GM23338 (cell line): ENCODE data around the gene NPHS1. TPM values are rescaled to one million over a fixed set of nuclear protein-coding genes. Genes with fewer than 3 reads are reported as not detected.
A peak's percentile ranks its signal among the peaks of the same experiment; 100 is the strongest.

Experiments
- ATAC-seq: fragments of 200-7000 bp; cut with Tn5 transposase; 3 replicates; pipeline ENCODE4 v1.9.1; 2020
- DNase-seq: peaks from one replicate; pipeline ENCODE4 v3.0.0-alpha.2; 2015; ENCODE audit warnings: low spot score
- H2AFZ ChIP-seq: fragments of 200-600 bp; sonication (generic); 2 replicates; pipeline ENCODE4 v1.8.0; 2016; ENCODE audit warnings: antibody characterized with exemption, mild to moderate bottlenecking, moderate library complexity
- H3F3A ChIP-seq: fragments of 200-600 bp; sonication (generic); replicated peaks from 2 replicates; pipeline ENCODE4 v1.8.0; 2017; ENCODE audit warnings: antibody characterized with exemption, mixed run types, low read depth
- H3K27ac ChIP-seq: fragments of 200-600 bp; sonication (generic); 2 replicates; pipeline ENCODE4 v1.6.1; 2016; ENCODE audit warnings: low read depth
- H3K27me3 ChIP-seq: fragments of 200-600 bp; sonication (generic); 2 replicates; pipeline ENCODE4 v1.8.0; 2016; ENCODE audit warnings: mild to moderate bottlenecking, mixed run types, moderate library complexity; ENCODE audit not compliant: insufficient read depth
- H3K36me3 ChIP-seq: fragments of 200-600 bp; sonication (generic); 2 replicates; pipeline ENCODE4 v1.8.0; 2016; ENCODE audit warnings: mild to moderate bottlenecking; ENCODE audit not compliant: insufficient read depth
- H3K4me1 ChIP-seq: fragments of 200-600 bp; sonication (generic); 2 replicates; pipeline ENCODE4 v1.8.0; 2016; ENCODE audit warnings: mild to moderate bottlenecking, moderate library complexity; ENCODE audit not compliant: insufficient read depth
- H3K4me2 ChIP-seq: fragments of 200-600 bp; sonication (generic); 2 replicates; pipeline ENCODE4 v1.7.1; 2017; ENCODE audit warnings: mixed run types
- H3K4me3 ChIP-seq: fragments of 200-600 bp; sonication (generic); 2 replicates; pipeline ENCODE4 v1.6.1; 2016; ENCODE audit warnings: mixed run types
- H3K79me2 ChIP-seq: fragments of 200-600 bp; sonication (generic); replicated peaks from 2 replicates; pipeline ENCODE4 v1.8.0; 2017; ENCODE audit warnings: mild to moderate bottlenecking; ENCODE audit not compliant: insufficient read depth
- H3K9me2 ChIP-seq: fragments of 200-600 bp; sonication (generic); 2 replicates; pipeline ENCODE4 v1.8.0; 2017; ENCODE audit not compliant: insufficient read depth
- H4K20me1 ChIP-seq: fragments of 200-600 bp; sonication (generic); replicated peaks from 2 replicates; pipeline ENCODE4 v1.8.0; 2017; ENCODE audit warnings: mild to moderate bottlenecking; ENCODE audit not compliant: insufficient read depth
- H3K27ac Mint-ChIP-seq: 2 replicates; pipeline ENCODE4 v1.8.0; 2020; ENCODE audit warnings: inconsistent platforms, mild to moderate bottlenecking, moderate library complexity, mixed read lengths
- H3K27me3 Mint-ChIP-seq: 3 replicates; pipeline ENCODE4 v1.8.0; 2022; ENCODE audit warnings: low read depth, mild to moderate bottlenecking, moderate library complexity, mixed read lengths, inconsistent platforms; ENCODE audit not compliant: insufficient read depth, poor library complexity
- H3K36me3 Mint-ChIP-seq: 3 replicates; pipeline ENCODE4 v1.8.0; 2021; ENCODE audit warnings: low read depth, mild to moderate bottlenecking, inconsistent platforms, moderate library complexity, mixed read lengths
- H3K4me1 Mint-ChIP-seq: 3 replicates; pipeline ENCODE4 v1.8.0; 2020; ENCODE audit warnings: mild to moderate bottlenecking, inconsistent platforms, mixed read lengths
- H3K4me3 Mint-ChIP-seq: 3 replicates; pipeline ENCODE4 v1.8.0; 2021; ENCODE audit warnings: moderate library complexity, mild to moderate bottlenecking, inconsistent platforms, mixed read lengths
- H3K9me3 Mint-ChIP-seq: 3 replicates; pipeline ENCODE4 v1.8.0; 2020; ENCODE audit warnings: moderate library complexity, mild to moderate bottlenecking, inconsistent platforms, mixed read lengths
- CREB1 ChIP-seq: fragments of 250-450 bp; sonication (Bioruptor Pico); IDR thresholded peaks from 2 replicates; pipeline ENCODE4 v1.5.0; 2020; ENCODE audit warnings: low read depth, mild to moderate bottlenecking, moderate library complexity
- CTCF ChIP-seq, 2 experiments: fragments of 200-600 bp in 1 of 2; sonication (generic) in 1 of 2; conservative IDR thresholded peaks; 2 replicates each; pipeline versions ENCODE4 v1.5.1 to v1.6.1; 2016 to 2017; ENCODE audit warnings: antibody characterized with exemption in 2 of 2, low read depth in 2 of 2, mild to moderate bottlenecking in 2 of 2, moderate library complexity in 1 of 2
- EZH2 ChIP-seq: fragments of 200-600 bp; sonication (generic); IDR thresholded peaks from one replicate; pipeline ENCODE4 v1.8.0; 2017; ENCODE audit warnings: antibody characterized with exemption, mild to moderate bottlenecking, low read depth; ENCODE audit not compliant: unreplicated experiment
- NANOG ChIP-seq: IDR thresholded peaks from 2 replicates; pipeline ENCODE4 v1.6.1; 2016; ENCODE audit warnings: antibody characterized with exemption, borderline replicate concordance
- POLR2AphosphoS5 ChIP-seq: IDR thresholded peaks from 2 replicates; pipeline ENCODE4 v1.6.1; 2016; ENCODE audit warnings: antibody characterized with exemption, low read depth
- REST ChIP-seq: IDR thresholded peaks from one replicate; pipeline ENCODE4 v1.6.1; 2018; ENCODE audit warnings: antibody characterized with exemption; ENCODE audit not compliant: unreplicated experiment
- STAT1 ChIP-seq: IDR thresholded peaks from one replicate; pipeline ENCODE4 v1.6.1; 2016; ENCODE audit warnings: antibody characterized with exemption; ENCODE audit not compliant: unreplicated experiment
- ZNF114 ChIP-seq: fragments of 250-450 bp; sonication (Bioruptor Pico); IDR thresholded peaks from 2 replicates; pipeline ENCODE4 v1.5.0; 2020; ENCODE audit warnings: mild to moderate bottlenecking, moderate library complexity
- ZNF462 ChIP-seq: fragments of 250-450 bp; sonication (Bioruptor Pico); IDR thresholded peaks from 2 replicates; pipeline ENCODE4 v1.5.0; 2020; ENCODE audit warnings: mild to moderate bottlenecking, moderate library complexity
- polyA plus RNA-seq: library from polyadenylated mRNA; unstranded; fragments of >200 nt; fragmentation: Nextera tagmentation; extraction: Ambion mirVana; gene quantifications from 2 replicates; pipeline ENCODE4 v1.2.1, GENCODE V29; 2016
- total RNA-seq: library from RNA; depleted of rRNA; stranded (reverse); fragments of >200 nt; shearing (Covaris generic); gene quantifications from 2 replicates; pipeline ENCODE4 v1.2.3, GENCODE V29; 2014

NPHS1 gene
- total and polyA plus RNA-seq, 2 experiments from 2014 or later: 1.0 to 1.3 TPM

GRCh38 chr19:35871611-35872010, 19.3 kb upstream of the NPHS1 start (continued):
- TF ChIP-seq CTCF (conservative IDR thresholded peaks at IDR 0.05; ENCODE audit: low read depth in 2 of 2) (no peak), ZNF114 (no peak), POLR2AphosphoS5 (no peak), NANOG (no peak), CREB1 (no peak), EZH2 (no peak), STAT1 (no peak), ZNF462 (no peak)

- DNase-seq (peak; percentile 67), ATAC-seq (peak; percentile 27)
- Histone ChIP-seq H3F3A (peaks cover 15% of the 10 kb centered on the region; the same call in 1 of the 2 replicates), H3K4me1 (peaks cover 12% of the 10 kb centered on the region), H4K20me1 (no peaks in the 10 kb centered on the region), H3K36me3 (no peaks in the 10 kb centered on the region), H3K27ac (peak overlapping the region; percentile 10; the same call in 1 of the 2 replicates), H3K4me2 (peak overlapping the region; percentile 51), H2AFZ (no peak overlapping the region), H3K4me3 (peak overlapping the region; percentile 84), H3K9me2 (no peaks in the 10 kb centered on the region), H3K79me2 (no peaks in the 10 kb centered on the region), H3K27me3 (peaks cover 16% of the 10 kb centered on the region)
- H3K4me3 Mint-ChIP-seq: peak overlapping the region; percentile 86
- H3K4me1 Mint-ChIP-seq: peaks cover 23% of the 10 kb centered on the region
- H3K9me3 Mint-ChIP-seq: no peaks in the 10 kb centered on the region; the same call in 2 of the 3 replicates
- no peaks in the 10 kb centered on the region; the same call in 2 of the 3 replicates for H3K36me3 Mint-ChIP-seq
- no peak for TF ChIP-seq REST
- TF ChIP-seq CTCF (conservative IDR thresholded peaks at IDR 0.05; ENCODE audit: low read depth in 2 of 2): peak; percentile 49 to 61
- H3K27ac Mint-ChIP-seq: peak overlapping the region; percentile 94; the same call in 1 of the 2 replicates
- peaks cover 29% of the 10 kb centered on the region for H3K27me3 Mint-ChIP-seq
Measured at GRCh38 chr19:35870798-35871197, 18.5 kb upstream of the NPHS1 start.
